Ishikawa (cell line): ENCODE results near the gene CEP41.

Experiments
- CEBPB ChIP-seq: IDR thresholded peaks from 2 replicates; pipeline ENCODE4 v1.6.1; 2012
- CREB1 ChIP-seq: IDR thresholded peaks from 2 replicates; pipeline ENCODE4 v1.6.1; 2012; ENCODE audit warnings: low read depth
- EGR1 ChIP-seq: IDR thresholded peaks from 2 replicates; pipeline ENCODE4 v1.6.1; 2012
- EP300 ChIP-seq: IDR thresholded peaks from 2 replicates; pipeline ENCODE4 v1.6.1; 2012; ENCODE audit warnings: borderline replicate concordance
- FOXM1 ChIP-seq: IDR thresholded peaks from 2 replicates; pipeline ENCODE4 v1.6.1; 2012; ENCODE audit warnings: low read depth, borderline replicate concordance
- MAX ChIP-seq: IDR thresholded peaks from 2 replicates; pipeline ENCODE4 v1.6.1; 2012
- NFIC ChIP-seq: IDR thresholded peaks from 2 replicates; pipeline ENCODE4 v1.6.1; 2012
- RAD21 ChIP-seq: IDR thresholded peaks from 2 replicates; pipeline ENCODE4 v1.6.1; 2012; ENCODE audit warnings: low read depth
- REST ChIP-seq: IDR thresholded peaks from 2 replicates; pipeline ENCODE4 v1.6.1; 2012; ENCODE audit warnings: low read depth, mild to moderate bottlenecking
- TAF1 ChIP-seq: IDR thresholded peaks from 2 replicates; pipeline ENCODE4 v1.6.1; 2012; ENCODE audit warnings: low read depth, mild to moderate bottlenecking
- TCF12 ChIP-seq: IDR thresholded peaks from 2 replicates; pipeline ENCODE4 v1.6.1; 2012; ENCODE audit warnings: low read depth
- TEAD4 ChIP-seq: IDR thresholded peaks from 2 replicates; pipeline ENCODE4 v1.6.1; 2012
- USF1 ChIP-seq: IDR thresholded peaks from 2 replicates; pipeline ENCODE4 v1.6.1; 2012
- YY1 ChIP-seq: IDR thresholded peaks from 2 replicates; pipeline ENCODE4 v1.6.1; 2012; ENCODE audit warnings: low read depth
- ZBTB7A ChIP-seq: IDR thresholded peaks from 2 replicates; pipeline ENCODE4 v1.6.1; 2012; ENCODE audit warnings: low read depth

The CEP41 gene

GRCh38 chr7:130361681-130362080 is 79.1 kb downstream of the CEP41 start:
- TF ChIP-seq RAD21, result no peak
- TF ChIP-seq NFIC, result no peak
- TF ChIP-seq MAX, result no peak
- TF ChIP-seq EGR1, result no peak

- TF ChIP-seq MAX (no peak), FOXM1 (no peak), RAD21 (no peak), CEBPB (no peak), NFIC (no peak), CREB1 (no peak), USF1 (no peak), TCF12 (no peak), TAF1 (no peak), TEAD4 (no peak)
Observed at GRCh38 chr7:130360518-130360917, 80.3 kb downstream of the CEP41 start.

- TF ChIP-seq YY1 (no peak), MAX (no peak), CREB1 (no peak)
Observed at GRCh38 chr7:130359276-130359857, 81.4 kb downstream of the CEP41 start.

- no peak for TF ChIP-seq REST
- TF ChIP-seq TCF12, result no peak
- no peak for TF ChIP-seq CEBPB
- TF ChIP-seq TAF1, result no peak
- TF ChIP-seq EGR1, result no peak
- TF ChIP-seq MAX, result no peak
- TF ChIP-seq CREB1, result no peak
- no peak for TF ChIP-seq EP300
Observed at GRCh38 chr7:130358471-130358870, 82.3 kb downstream of the CEP41 start.

GRCh38 chr7:130356876-130357611 is 83.8 kb downstream of the CEP41 start:
- TF ChIP-seq MAX (0 out of 2 replicates have a peak, but pooled peaks have one; percentile 27), EP300 (peak; percentile 34; the same call in 1 of the 2 replicates), TCF12 (peak; percentile 65), USF1 (no peak), CEBPB (peak; percentile 89), NFIC (peak; percentile 62), ZBTB7A (no peak)

GRCh38 chr7:130356121-130356875 is 84.5 kb downstream of the CEP41 start:
- TF ChIP-seq TAF1 (no peak), RAD21 (peak; percentile 10; the same call in 1 of the 2 replicates), TCF12 (peak; percentile 78; the same call in 1 of the 2 replicates), NFIC (peak; percentile 17; the same call in 1 of the 2 replicates), EP300 (0 out of 2 replicates have a peak, but pooled peaks have one; percentile 60), TEAD4 (peak; percentile 90)

- TF ChIP-seq RAD21 (0 out of 2 replicates have a peak, but pooled peaks have one; percentile 6), TAF1 (no peak)
Observed at GRCh38 chr7:130353196-130353595, 87.6 kb downstream of the CEP41 start.
